Endothelial cell (in vitro differentiated cells): Measurements from ENCODE around the gene RING1. TPM values are rescaled to one million over a fixed set of nuclear protein-coding genes. Genes with fewer than 3 reads are reported as not detected.

ENCODE experiments used
- DNase-seq: peaks from one replicate; pipeline ENCODE4 v3.0.0; 2021; ENCODE audit warnings: low spot score
- H3K27ac Mint-ChIP-seq: one replicate; pipeline ENCODE4 v1.8.0; 2021; ENCODE audit warnings: mixed read lengths, inconsistent platforms; ENCODE audit not compliant: unreplicated experiment
- H3K27me3 Mint-ChIP-seq: one replicate; pipeline ENCODE4 v1.8.0; 2021; ENCODE audit warnings: mild to moderate bottlenecking, moderate library complexity, mixed read lengths, inconsistent platforms; ENCODE audit not compliant: unreplicated experiment
- H3K36me3 Mint-ChIP-seq: one replicate; pipeline ENCODE4 v1.8.0; 2021; ENCODE audit warnings: mild to moderate bottlenecking, low read depth, mixed read lengths, inconsistent platforms; ENCODE audit not compliant: unreplicated experiment
- H3K4me1 Mint-ChIP-seq: one replicate; pipeline ENCODE4 v1.8.0; 2021; ENCODE audit warnings: mild to moderate bottlenecking, mixed read lengths, inconsistent platforms; ENCODE audit not compliant: unreplicated experiment
- H3K4me3 Mint-ChIP-seq: one replicate; pipeline ENCODE4 v1.8.0; 2021; ENCODE audit warnings: mild to moderate bottlenecking, mixed read lengths, inconsistent platforms; ENCODE audit not compliant: unreplicated experiment
- H3K9me3 Mint-ChIP-seq: one replicate; pipeline ENCODE4 v1.8.0; 2021; ENCODE audit warnings: mixed read lengths, inconsistent platforms; ENCODE audit not compliant: unreplicated experiment
- CTCF ChIP-seq: fragments of 200-600 bp; sonication (generic); IDR thresholded peaks from one replicate; pipeline ENCODE4 v1.5.0; 2021; ENCODE audit warnings: antibody characterized with exemption; ENCODE audit not compliant: unreplicated experiment
- total RNA-seq: library from RNA; stranded (reverse); fragmentation: NEBNext Ultra II Directional; extraction: Animal tissue kit (Norgen Biotek cat#: 25700); gene quantifications from one replicate; pipeline ENCODE4 v1.2.1, GENCODE V29; 2021; ENCODE audit not compliant: unreplicated experiment

RING1 gene
- total RNA-seq, 1 donor from 2014 or later: 19.6 TPM

- peaks cover 53% of the 10 kb centered on the region for H3K36me3 Mint-ChIP-seq
- H3K9me3 Mint-ChIP-seq: no peaks in the 10 kb centered on the region
- peak overlapping the region; percentile 80 for H3K4me3 Mint-ChIP-seq
- no peak for DNase-seq
- H3K27me3 Mint-ChIP-seq: peaks cover 12% of the 10 kb centered on the region
- H3K4me1 Mint-ChIP-seq: peaks cover 19% of the 10 kb centered on the region
- no peak overlapping the region for H3K27ac Mint-ChIP-seq
- TF ChIP-seq CTCF: no peak
Measured at GRCh38 chr6:33192671-33193602, 15.4 kb upstream of the RING1 start.

GRCh38 chr6:33193619-33194018 lies 14.7 kb upstream of the RING1 start:
- Mint-ChIP-seq H3K36me3 (peaks cover 48% of the 10 kb centered on the region), H3K27ac (no peak overlapping the region), H3K9me3 (no peaks in the 10 kb centered on the region), H3K27me3 (peaks cover 12% of the 10 kb centered on the region), H3K4me3 (peak overlapping the region; percentile 62), H3K4me1 (peaks cover 22% of the 10 kb centered on the region)
- TF ChIP-seq CTCF: no peak
- no peak for DNase-seq

GRCh38 chr6:33194431-33194979 lies 13.8 kb upstream of the RING1 start:
- Mint-ChIP-seq H3K36me3 (peaks cover 44% of the 10 kb centered on the region), H3K9me3 (no peaks in the 10 kb centered on the region), H3K4me3 (peak overlapping the region; percentile 62), H3K27me3 (peaks cover 17% of the 10 kb centered on the region), H3K27ac (no peak overlapping the region), H3K4me1 (peaks cover 30% of the 10 kb centered on the region)
- DNase-seq: no peak
- no peak for TF ChIP-seq CTCF

DNA sequence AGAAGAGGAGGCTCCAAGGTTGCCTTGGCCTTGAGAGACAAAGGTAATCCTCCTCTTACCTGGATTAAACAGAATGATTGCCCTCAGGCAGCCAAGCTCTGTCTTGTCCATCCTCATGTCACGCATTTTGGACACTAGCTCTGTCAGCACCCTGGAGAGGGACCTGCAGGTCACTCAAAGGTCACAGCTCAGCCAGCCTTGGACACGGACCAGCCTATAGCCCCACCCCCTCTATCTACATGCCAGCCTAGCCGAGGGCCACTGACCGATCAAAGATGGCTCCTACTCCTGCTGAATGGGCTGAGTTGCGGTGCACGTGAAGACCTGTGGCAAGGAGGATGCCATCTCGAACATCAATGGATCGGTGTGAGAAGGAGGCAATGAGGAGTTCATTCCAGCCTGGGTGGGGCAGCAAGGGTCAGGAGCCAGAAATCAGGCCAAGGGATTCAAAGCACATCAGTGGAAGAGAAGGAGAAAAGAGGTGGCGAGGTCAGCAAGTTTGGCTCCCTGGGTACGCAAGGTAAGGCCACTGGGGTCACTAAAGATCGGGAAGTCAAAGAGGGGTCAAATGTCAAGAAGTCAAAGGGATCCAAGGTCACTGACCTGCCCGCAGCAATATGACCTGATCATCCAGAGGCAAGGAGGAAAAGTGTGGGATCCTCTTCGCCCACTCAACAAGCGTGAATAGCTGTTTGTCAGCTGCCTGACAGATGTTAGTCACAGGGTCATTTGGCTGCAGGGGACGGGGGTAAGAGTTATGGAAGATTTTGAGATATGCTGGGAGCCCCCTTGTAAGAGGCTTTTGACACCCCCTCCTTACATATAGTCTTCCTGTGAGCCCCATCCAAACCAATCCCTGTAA lies 12.8 kb upstream of the RING1 start:
- TF ChIP-seq CTCF: no peak
- Mint-ChIP-seq H3K4me3 (peak overlapping the region; percentile 60), H3K27ac (peak overlapping the region; percentile 41), H3K27me3 (peaks cover 19% of the 10 kb centered on the region), H3K4me1 (peaks cover 32% of the 10 kb centered on the region), H3K9me3 (no peaks in the 10 kb centered on the region), H3K36me3 (peaks cover 44% of the 10 kb centered on the region)
- no peak for DNase-seq
